ENCODE measurements around the gene TSPAN13.

DNA sequence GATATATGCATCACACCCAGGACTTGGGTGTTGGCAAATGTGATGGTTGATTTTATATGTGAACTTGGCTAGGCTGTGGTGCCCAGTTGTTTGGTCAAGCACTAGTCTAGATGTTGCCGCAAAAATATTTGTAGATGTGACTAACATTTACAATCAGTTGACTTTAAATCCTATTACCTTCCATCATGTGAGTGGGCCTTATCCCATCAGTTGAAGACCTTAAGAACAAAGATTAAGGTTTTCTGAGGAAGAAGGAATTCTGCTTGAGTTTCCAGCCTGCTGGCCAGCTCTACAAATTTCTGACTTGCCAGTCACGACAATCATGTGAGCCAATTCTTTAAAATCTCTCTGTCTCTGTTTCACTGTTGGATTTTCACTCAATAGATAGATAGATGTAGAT, 20.3 kb downstream of the TSPAN13 start:
- no peak for TF ChIP-seq POLR2A (IDR thresholded peaks at IDR 0.05)
- TF ChIP-seq, protein P1, sequence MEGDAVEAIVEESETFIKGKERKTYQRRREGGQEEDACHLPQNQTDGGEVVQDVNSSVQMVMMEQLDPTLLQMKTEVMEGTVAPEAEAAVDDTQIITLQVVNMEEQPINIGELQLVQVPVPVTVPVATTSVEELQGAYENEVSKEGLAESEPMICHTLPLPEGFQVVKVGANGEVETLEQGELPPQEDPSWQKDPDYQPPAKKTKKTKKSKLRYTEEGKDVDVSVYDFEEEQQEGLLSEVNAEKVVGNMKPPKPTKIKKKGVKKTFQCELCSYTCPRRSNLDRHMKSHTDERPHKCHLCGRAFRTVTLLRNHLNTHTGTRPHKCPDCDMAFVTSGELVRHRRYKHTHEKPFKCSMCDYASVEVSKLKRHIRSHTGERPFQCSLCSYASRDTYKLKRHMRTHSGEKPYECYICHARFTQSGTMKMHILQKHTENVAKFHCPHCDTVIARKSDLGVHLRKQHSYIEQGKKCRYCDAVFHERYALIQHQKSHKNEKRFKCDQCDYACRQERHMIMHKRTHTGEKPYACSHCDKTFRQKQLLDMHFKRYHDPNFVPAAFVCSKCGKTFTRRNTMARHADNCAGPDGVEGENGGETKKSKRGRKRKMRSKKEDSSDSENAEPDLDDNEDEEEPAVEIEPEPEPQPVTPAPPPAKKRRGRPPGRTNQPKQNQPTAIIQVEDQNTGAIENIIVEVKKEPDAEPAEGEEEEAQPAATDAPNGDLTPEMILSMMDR (IDR thresholded peaks at IDR 0.05 in 4 of 5, conservative IDR thresholded peaks at IDR 0.05 in 1 of 5): no peak
